GM12892 (cell line): ENCODE data around the gene TXNDC17.

Experiments used
- DNase-seq: peaks from one replicate; pipeline ENCODE4 v3.0.0; 2011; ENCODE audit not compliant: insufficient read length
- FAIRE-seq: peaks from 2 replicates; lab custom pipeline; 2011; peaks lifted over from hg19 to GRCh38; lab: Jason Lieb, UNC
- POLR2A ChIP-seq: IDR thresholded peaks from 2 replicates; pipeline ENCODE4 v1.6.1; 2011; ENCODE audit warnings: low read depth, low read length, control low read depth
- POLR2AphosphoS5 ChIP-seq: IDR thresholded peaks from 2 replicates; pipeline ENCODE4 v1.6.1; 2011; ENCODE audit warnings: low read depth, low read length, control low read depth
- TAF1 ChIP-seq: IDR thresholded peaks from 2 replicates; pipeline ENCODE4 v1.6.1; 2011; ENCODE audit warnings: low read depth, mild to moderate bottlenecking, control low read depth, low read length, borderline replicate concordance

The TXNDC17 gene

GRCh38 chr17:6668219-6668618 is 27.4 kb downstream of the TXNDC17 start:
- no peak for FAIRE-seq
- no peak for TF ChIP-seq TAF1
- no peak for TF ChIP-seq POLR2AphosphoS5
- no peak for TF ChIP-seq POLR2A
- DNase-seq = no peak

DNA sequence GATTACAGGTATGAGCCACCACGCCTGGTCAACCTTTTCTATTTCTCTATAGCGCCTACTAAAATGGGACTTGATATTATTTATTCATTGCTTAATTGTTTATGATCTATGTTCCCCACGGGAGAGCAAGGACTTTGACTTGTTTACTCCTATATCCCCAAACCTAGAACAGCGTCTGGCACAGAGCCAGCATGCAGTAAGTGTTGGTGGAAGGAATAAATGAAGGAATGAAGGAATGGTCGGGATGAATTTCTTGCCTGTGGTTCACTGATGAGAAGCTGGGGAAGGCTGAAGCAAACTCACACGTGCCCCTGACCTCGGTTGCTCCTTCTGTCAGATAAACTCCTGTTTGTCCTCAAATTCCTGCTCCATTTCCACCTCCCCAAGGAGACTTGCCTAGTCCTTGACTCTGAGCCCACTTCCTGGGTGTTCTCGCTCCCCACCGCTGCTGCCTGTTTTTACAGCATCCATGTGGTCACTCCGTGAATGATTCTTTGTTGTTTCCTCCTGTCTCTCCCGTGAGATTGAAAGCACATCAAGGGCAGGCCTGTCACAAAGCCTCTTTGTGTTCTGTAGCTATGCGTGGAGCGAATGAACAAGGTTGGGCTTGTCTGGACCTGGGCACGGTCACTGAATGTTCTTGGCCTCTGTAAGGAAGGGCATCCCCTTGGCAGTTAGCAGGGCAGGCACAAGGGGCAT is 28.0 kb downstream of the TXNDC17 start:
- DNase-seq (no peak), FAIRE-seq (no peak)
- TF ChIP-seq TAF1 (no peak), POLR2AphosphoS5 (no peak), POLR2A (no peak)

DNA sequence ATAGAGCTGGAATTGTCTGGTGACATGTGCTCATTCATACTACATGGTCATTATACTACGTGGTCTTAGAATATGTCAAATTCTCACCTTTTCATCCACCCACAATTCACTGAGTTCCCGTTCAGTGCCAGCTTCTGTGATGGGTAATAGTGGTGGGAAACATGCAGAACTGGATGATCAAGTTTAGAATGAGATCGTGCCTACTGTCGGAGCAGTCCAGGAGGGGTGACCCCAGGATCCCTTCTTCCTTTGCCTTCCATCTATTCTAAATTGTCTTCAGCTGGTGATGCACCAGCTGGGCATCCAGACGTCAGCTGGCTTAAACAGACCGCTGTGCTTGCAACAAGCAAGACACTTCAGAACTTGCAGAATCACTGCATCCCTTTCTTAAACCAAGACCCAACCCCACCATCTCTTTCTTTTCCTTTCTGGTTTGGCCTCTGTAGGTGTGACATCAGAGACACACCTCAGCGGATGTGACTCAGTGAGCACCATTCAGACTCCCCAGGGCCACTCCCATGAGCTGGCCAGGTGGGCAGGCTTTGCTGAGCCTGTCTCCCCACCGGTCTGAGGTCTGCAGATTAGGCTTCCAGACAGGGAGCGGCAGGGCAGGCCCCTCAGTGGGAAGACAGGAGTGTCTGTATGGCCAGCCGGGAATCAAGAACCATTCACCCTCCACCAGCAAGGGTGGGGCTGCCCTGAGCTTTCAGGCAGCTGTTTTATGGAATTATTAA is 28.8 kb downstream of the TXNDC17 start:
- no peak for TF ChIP-seq POLR2A
- no peak for TF ChIP-seq TAF1
- no peak for DNase-seq
- no peak for FAIRE-seq

- no peak for TF ChIP-seq POLR2AphosphoS5
- no peak for TF ChIP-seq POLR2A
- FAIRE-seq = no peak
- DNase-seq = no peak
Measured at GRCh38 chr17:6670571-6670970, 29.7 kb downstream of the TXNDC17 start.

GRCh38 chr17:6670999-6671398 is 30.1 kb downstream of the TXNDC17 start:
- TF ChIP-seq TAF1 = no peak
- no peak for TF ChIP-seq POLR2A
- TF ChIP-seq POLR2AphosphoS5 = no peak
- no peak for FAIRE-seq

DNA sequence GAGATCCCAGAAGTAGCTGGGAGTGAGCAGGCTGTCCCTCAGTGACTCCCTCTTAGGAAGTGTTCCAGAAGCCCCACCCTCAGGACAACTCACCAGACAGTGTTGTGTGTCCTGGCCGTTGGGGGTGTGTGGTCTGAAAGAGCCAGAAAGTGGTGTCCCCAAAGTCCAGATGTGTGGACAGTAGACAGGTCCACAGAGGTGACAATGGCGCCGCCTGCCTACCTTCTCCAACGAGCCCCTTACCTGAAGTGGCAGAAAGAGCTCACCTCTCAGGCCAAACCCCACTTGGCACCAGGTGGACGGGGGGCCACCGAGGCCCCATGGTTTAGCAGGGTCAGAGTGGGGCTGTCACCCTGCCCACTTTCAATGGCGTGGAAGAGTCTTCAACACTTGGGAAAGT is 30.6 kb downstream of the TXNDC17 start:
- no peak for DNase-seq
- TF ChIP-seq POLR2AphosphoS5 = no peak
- FAIRE-seq = no peak

More at GRCh38 chr17:6670999-6671398, 30.1 kb downstream of the TXNDC17 start:
- no peak for DNase-seq

- FAIRE-seq = no peak
- DNase-seq = no peak
- no peak for TF ChIP-seq TAF1
- no peak for TF ChIP-seq POLR2AphosphoS5
- no peak for TF ChIP-seq POLR2A
Measured at GRCh38 chr17:6674586-6674985, 33.7 kb downstream of the TXNDC17 start.

GRCh38 chr17:6675201-6675825 is 34.5 kb downstream of the TXNDC17 start:
- FAIRE-seq (no peak), DNase-seq (no peak)
- TF ChIP-seq POLR2AphosphoS5 (no peak), TAF1 (no peak)

DNA sequence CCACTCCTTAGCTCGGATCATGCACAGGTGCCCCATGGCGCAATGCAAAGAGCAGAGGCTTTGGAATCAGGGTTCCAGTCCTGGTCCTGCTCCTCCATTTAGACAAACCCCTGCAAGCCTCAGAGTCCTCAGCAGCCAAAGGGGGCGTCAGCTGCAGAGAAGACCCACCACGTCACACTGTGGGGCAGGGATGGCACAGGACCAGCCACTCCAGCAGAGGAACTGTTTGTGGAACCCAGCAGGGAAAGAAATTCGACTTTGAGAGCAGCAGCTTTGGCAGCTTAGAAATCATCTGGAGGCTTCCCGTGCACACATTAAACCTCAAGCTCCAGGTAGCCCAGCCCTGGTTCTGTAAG is 35.9 kb downstream of the TXNDC17 start:
- FAIRE-seq (no peak), DNase-seq (no peak)
- TF ChIP-seq POLR2AphosphoS5 (no peak), TAF1 (no peak), POLR2A (no peak)

GRCh38 chr17:6677158-6677831 is 36.4 kb downstream of the TXNDC17 start:
- TF ChIP-seq POLR2AphosphoS5 = no peak
- TF ChIP-seq TAF1 = no peak
- TF ChIP-seq POLR2A = no peak
- FAIRE-seq = no peak
- no peak for DNase-seq

GRCh38 chr17:6677946-6678345 is 37.1 kb downstream of the TXNDC17 start:
- FAIRE-seq = no peak
- DNase-seq = no peak
- TF ChIP-seq POLR2AphosphoS5 (no peak), POLR2A (no peak), TAF1 (no peak)
